ENCODE measurements around the gene PKN1. TPM values are rescaled to one million over a fixed set of nuclear protein-coding genes. Genes with fewer than 3 reads are reported as not detected.

Gene PKN1
- total and polyA plus RNA-seq, 9 of the 15 experiments (the other 6 are each of a cell fraction or from before 2014, with no cell fraction given) = 0.30 to 228 (median 77.5) TPM

DNA sequence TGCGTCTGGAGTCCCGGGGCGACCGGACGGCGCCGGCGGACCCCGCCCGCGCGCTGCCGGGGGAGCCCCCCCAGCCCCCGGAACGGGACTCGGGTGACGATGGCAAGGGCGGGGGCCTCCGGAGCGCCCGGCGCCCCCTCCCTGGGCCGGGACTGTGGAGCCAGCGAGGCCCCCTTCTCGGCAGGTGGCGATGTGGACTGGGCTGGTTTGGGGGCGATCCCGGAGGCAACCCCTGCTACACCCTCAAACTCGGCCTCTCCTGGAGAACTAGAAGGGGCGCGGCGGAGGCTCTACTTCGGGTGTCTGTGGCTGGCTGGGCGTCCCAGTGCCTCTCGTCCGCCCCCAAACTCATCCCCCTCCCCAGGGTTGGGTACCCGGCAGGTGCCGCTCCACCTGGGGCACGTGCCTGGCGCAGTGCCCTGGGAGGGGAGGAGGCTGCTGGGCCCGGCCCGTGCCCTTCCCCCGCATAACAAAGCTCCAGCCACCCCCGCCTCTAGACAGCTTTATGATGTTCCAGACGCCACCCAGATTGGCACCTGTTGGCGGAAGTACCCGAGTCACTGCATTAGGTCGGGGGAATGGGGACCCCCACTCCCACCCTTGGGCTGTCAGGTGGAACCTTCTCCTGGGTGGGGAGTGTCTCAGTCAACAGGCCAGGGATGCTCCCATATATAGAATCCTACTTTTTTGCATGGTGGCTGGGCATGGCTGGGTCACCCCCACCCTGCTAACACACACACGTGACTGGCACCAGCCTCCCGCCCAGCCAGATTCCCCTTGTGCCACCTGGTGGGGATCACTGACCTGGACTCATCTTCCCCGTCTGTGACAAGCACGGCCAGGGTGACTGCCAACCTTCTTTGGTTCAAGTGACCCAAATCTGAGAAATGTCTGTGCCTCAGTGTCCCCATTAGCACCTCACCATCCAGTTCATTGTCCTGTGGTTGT lies 722 bp downstream of the PKN1 start (continued):
- TF ChIP-seq, protein P1, sequence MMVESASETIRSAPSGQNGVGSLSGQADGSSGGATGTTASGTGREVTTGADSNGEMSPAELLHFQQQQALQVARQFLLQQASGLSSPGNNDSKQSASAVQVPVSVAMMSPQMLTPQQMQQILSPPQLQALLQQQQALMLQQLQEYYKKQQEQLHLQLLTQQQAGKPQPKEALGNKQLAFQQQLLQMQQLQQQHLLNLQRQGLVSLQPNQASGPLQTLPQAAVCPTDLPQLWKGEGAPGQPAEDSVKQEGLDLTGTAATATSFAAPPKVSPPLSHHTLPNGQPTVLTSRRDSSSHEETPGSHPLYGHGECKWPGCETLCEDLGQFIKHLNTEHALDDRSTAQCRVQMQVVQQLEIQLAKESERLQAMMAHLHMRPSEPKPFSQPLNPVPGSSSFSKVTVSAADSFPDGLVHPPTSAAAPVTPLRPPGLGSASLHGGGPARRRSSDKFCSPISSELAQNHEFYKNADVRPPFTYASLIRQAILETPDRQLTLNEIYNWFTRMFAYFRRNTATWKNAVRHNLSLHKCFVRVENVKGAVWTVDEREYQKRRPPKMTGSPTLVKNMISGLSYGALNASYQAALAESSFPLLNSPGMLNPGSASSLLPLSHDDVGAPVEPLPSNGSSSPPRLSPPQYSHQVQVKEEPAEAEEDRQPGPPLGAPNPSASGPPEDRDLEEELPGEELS (CRISPR knock-in tag; IDR thresholded peaks at IDR 0.05; ENCODE audit: borderline replicate concordance) = 0 out of 2 replicates have a peak, but pooled peaks have one; percentile 8
- TF ChIP-seq RB1 (IDR thresholded peaks at IDR 0.05; ENCODE audit: low read depth) (0 out of 2 replicates have a peak, but pooled peaks have one; percentile 11), U2AF2 (optimal IDR thresholded peaks at IDR 0.05; ENCODE audit: low read depth, low read length) (no peak), ZBTB7A (IDR thresholded peaks at IDR 0.05; ENCODE audit: borderline replicate concordance, control insufficient read depth, low read depth, low read length) (peak; percentile 23; the same call in 1 of the 2 replicates), TRIM28 (IDR thresholded peaks at IDR 0.05) (no peak), PRMT5 (CRISPR knock-in tag; IDR thresholded peaks at IDR 0.05) (no peak), SIN3B (IDR thresholded peaks at IDR 0.05; ENCODE audit: low read depth) (peak; percentile 59; the same call in 1 of the 2 replicates)
- TF ChIP-seq, protein P2, sequence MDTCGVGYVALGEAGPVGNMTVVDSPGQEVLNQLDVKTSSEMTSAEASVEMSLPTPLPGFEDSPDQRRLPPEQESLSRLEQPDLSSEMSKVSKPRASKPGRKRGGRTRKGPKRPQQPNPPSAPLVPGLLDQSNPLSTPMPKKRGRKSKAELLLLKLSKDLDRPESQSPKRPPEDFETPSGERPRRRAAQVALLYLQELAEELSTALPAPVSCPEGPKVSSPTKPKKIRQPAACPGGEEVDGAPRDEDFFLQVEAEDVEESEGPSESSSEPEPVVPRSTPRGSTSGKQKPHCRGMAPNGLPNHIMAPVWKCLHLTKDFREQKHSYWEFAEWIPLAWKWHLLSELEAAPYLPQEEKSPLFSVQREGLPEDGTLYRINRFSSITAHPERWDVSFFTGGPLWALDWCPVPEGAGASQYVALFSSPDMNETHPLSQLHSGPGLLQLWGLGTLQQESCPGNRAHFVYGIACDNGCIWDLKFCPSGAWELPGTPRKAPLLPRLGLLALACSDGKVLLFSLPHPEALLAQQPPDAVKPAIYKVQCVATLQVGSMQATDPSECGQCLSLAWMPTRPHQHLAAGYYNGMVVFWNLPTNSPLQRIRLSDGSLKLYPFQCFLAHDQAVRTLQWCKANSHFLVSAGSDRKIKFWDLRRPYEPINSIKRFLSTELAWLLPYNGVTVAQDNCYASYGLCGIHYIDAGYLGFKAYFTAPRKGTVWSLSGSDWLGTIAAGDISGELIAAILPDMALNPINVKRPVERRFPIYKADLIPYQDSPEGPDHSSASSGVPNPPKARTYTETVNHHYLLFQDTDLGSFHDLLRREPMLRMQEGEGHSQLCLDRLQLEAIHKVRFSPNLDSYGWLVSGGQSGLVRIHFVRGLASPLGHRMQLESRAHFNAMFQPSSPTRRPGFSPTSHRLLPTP (IDR thresholded peaks at IDR 0.05; ENCODE audit: borderline replicate concordance, extremely low read depth, insufficient read length) = no peak
- TF ChIP-seq, protein P3, sequence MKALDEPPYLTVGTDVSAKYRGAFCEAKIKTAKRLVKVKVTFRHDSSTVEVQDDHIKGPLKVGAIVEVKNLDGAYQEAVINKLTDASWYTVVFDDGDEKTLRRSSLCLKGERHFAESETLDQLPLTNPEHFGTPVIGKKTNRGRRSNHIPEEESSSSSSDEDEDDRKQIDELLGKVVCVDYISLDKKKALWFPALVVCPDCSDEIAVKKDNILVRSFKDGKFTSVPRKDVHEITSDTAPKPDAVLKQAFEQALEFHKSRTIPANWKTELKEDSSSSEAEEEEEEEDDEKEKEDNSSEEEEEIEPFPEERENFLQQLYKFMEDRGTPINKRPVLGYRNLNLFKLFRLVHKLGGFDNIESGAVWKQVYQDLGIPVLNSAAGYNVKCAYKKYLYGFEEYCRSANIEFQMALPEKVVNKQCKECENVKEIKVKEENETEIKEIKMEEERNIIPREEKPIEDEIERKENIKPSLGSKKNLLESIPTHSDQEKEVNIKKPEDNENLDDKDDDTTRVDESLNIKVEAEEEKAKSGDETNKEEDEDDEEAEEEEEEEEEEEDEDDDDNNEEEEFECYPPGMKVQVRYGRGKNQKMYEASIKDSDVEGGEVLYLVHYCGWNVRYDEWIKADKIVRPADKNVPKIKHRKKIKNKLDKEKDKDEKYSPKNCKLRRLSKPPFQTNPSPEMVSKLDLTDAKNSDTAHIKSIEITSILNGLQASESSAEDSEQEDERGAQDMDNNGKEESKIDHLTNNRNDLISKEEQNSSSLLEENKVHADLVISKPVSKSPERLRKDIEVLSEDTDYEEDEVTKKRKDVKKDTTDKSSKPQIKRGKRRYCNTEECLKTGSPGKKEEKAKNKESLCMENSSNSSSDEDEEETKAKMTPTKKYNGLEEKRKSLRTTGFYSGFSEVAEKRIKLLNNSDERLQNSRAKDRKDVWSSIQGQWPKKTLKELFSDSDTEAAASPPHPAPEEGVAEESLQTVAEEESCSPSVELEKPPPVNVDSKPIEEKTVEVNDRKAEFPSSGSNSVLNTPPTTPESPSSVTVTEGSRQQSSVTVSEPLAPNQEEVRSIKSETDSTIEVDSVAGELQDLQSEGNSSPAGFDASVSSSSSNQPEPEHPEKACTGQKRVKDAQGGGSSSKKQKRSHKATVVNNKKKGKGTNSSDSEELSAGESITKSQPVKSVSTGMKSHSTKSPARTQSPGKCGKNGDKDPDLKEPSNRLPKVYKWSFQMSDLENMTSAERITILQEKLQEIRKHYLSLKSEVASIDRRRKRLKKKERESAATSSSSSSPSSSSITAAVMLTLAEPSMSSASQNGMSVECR (CRISPR knock-in tag; IDR thresholded peaks at IDR 0.05) = 0 out of 2 replicates have a peak, but pooled peaks have one; percentile 17
